Body of pancreas (tissue), 4 donors: ENCODE data around the gene ERI3.

Experiments used
- CTCF ChIP-seq, 7 experiments: fragments of 450-650 bp in 4 of 7; fragments of 200-600 bp in 3 of 7; sonication (generic) in 3 of 7; IDR thresholded peaks; one replicate each; pipeline ENCODE4 v1.5.1; 2016 to 2019; ENCODE audit warnings: antibody characterized with exemption in 7 of 7
- POLR2A ChIP-seq, 3 donors: fragments of 450-650 bp; IDR thresholded peaks; one replicate each; pipeline ENCODE4 v1.6.1; 2016; ENCODE audit warnings: antibody characterized with exemption in 3 of 3, mild to moderate bottlenecking in 2 of 3

- TF ChIP-seq CTCF (IDR thresholded peaks at IDR 0.05) (no peak), POLR2A (IDR thresholded peaks at IDR 0.05) (no peak)
These were observed 79.1 kb downstream of the ERI3 start for GRCh38 chr1:44275991-44276405.
